ENCODE data around the gene B4GALT1. TPM values are rescaled to one million over a fixed set of nuclear protein-coding genes. Genes with fewer than 3 reads are reported as not detected.
A peak's percentile ranks its signal among the peaks of the same experiment; 100 is the strongest.

The B4GALT1 gene
- total and polyA plus RNA-seq, 4 donors: 27.2 to 130 (median 86.2) TPM

DNA sequence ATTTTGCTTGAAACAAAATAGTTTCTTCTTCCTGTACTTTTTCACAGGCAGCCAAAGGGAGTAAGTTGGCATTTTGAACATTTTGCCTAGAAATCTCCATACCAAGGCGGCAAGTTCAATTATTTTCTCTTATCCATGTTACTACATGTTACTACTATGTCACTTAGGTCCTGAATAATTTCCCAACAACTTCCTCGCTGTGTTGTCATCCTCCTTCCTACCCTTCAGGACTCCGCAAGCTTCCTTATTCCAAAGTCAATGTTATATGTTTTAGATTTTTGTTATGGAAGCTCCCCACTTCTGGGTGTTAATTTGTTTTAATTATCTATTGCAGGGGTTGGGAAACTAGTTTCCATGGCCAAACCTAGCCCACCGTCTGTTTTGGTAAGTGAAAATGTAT is 9.9 kb upstream of the B4GALT1 start:
- Histone ChIP-seq H3K36me3 (ENCODE audit: control insufficient read depth in 4 of 4, insufficient read depth in 4 of 4, low read length in 4 of 4) (no peaks in the 10 kb centered on the region), H3K27me3 (ENCODE audit: control insufficient read depth in 3 of 3, insufficient read depth in 3 of 3, low read length in 2 of 3) (no peaks in the 10 kb centered on the region), H3K27ac (ENCODE audit: low read depth in 1 of 2, low read length in 1 of 2) (no peak overlapping the region), H3K9ac (ENCODE audit: insufficient read depth in 1 of 2, low read length in 2 of 2) (no peak overlapping the region), H3K4me3 (no peak overlapping the region), H3K4me1 (ENCODE audit: control insufficient read depth in 5 of 5, insufficient read depth in 5 of 5, low read length in 5 of 5) (peaks cover 0 to 5% (median 0%) of the 10 kb centered on the region in 5 donors), H3K9me3 (ENCODE audit: control insufficient read depth in 4 of 4, insufficient read depth in 3 of 4, low read length in 3 of 4) (no peaks in the 10 kb centered on the region)
- WGBS, 2 donors: 59 to 80% methylated on average over 4 of the region's 4 CpGs
- DNase-seq: no peak
- ATAC-seq (ENCODE audit: insufficient read depth, low FRiP score): no peak
- TF ChIP-seq, protein P1, sequence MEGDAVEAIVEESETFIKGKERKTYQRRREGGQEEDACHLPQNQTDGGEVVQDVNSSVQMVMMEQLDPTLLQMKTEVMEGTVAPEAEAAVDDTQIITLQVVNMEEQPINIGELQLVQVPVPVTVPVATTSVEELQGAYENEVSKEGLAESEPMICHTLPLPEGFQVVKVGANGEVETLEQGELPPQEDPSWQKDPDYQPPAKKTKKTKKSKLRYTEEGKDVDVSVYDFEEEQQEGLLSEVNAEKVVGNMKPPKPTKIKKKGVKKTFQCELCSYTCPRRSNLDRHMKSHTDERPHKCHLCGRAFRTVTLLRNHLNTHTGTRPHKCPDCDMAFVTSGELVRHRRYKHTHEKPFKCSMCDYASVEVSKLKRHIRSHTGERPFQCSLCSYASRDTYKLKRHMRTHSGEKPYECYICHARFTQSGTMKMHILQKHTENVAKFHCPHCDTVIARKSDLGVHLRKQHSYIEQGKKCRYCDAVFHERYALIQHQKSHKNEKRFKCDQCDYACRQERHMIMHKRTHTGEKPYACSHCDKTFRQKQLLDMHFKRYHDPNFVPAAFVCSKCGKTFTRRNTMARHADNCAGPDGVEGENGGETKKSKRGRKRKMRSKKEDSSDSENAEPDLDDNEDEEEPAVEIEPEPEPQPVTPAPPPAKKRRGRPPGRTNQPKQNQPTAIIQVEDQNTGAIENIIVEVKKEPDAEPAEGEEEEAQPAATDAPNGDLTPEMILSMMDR (IDR thresholded peaks at IDR 0.05; ENCODE audit: control extremely low read depth, extremely low read depth): no peak

DNA sequence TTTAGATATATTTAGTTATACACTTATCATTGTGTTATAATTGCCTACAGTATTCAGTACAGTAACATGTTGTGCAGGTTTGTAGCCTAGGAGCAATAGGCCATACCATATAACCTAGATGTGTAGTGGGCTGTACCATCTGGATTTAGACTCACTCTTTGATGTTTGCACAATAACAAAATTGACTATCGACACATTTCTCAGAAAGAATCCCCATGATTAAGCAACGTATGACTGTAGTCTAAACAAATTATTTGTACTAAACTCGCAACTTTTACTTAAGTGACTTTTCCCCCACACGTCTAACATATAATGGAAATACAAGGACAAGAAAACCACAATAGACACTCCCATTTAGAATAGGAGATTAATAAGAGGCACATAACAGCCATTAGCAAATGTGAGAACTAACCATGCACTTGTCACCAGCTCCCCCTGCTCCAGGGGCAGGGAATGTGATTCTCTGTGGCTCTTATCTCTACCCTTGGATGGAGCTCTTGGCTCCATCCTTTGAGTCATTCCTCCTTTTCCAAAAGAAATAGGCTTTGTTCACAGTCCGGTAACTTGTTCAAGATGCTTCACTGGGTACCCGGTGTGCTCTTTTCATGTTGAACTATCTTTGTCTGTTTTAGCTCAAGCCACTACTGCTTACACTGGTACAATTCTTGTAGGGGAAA is 8.7 kb upstream of the B4GALT1 start:
- TF ChIP-seq, protein P1 (IDR thresholded peaks at IDR 0.05; ENCODE audit: control extremely low read depth, extremely low read depth): no peak
- DNase-seq (no peak), ATAC-seq (ENCODE audit: insufficient read depth, low FRiP score) (no peak)
- Histone ChIP-seq H3K9me3 (ENCODE audit: control insufficient read depth in 4 of 4, insufficient read depth in 3 of 4, low read length in 3 of 4) (no peaks in the 10 kb centered on the region), H3K4me1 (ENCODE audit: control insufficient read depth in 5 of 5, insufficient read depth in 5 of 5, low read length in 5 of 5) (peaks cover 0 to 7% (median 1%) of the 10 kb centered on the region in 5 donors), H3K4me3 (no peak overlapping the region), H3K36me3 (ENCODE audit: control insufficient read depth in 4 of 4, insufficient read depth in 4 of 4, low read length in 4 of 4) (no peaks in the 10 kb centered on the region), H3K9ac (ENCODE audit: insufficient read depth in 1 of 2, low read length in 2 of 2) (no peak overlapping the region), H3K27me3 (ENCODE audit: control insufficient read depth in 3 of 3, insufficient read depth in 3 of 3, low read length in 2 of 3) (no peaks in the 10 kb centered on the region), H3K27ac (ENCODE audit: low read depth in 1 of 2, low read length in 1 of 2) (no peak overlapping the region)
- 79 to 83% methylated on average over 6 of the region's 6 CpGs for WGBS, 2 donors

DNA sequence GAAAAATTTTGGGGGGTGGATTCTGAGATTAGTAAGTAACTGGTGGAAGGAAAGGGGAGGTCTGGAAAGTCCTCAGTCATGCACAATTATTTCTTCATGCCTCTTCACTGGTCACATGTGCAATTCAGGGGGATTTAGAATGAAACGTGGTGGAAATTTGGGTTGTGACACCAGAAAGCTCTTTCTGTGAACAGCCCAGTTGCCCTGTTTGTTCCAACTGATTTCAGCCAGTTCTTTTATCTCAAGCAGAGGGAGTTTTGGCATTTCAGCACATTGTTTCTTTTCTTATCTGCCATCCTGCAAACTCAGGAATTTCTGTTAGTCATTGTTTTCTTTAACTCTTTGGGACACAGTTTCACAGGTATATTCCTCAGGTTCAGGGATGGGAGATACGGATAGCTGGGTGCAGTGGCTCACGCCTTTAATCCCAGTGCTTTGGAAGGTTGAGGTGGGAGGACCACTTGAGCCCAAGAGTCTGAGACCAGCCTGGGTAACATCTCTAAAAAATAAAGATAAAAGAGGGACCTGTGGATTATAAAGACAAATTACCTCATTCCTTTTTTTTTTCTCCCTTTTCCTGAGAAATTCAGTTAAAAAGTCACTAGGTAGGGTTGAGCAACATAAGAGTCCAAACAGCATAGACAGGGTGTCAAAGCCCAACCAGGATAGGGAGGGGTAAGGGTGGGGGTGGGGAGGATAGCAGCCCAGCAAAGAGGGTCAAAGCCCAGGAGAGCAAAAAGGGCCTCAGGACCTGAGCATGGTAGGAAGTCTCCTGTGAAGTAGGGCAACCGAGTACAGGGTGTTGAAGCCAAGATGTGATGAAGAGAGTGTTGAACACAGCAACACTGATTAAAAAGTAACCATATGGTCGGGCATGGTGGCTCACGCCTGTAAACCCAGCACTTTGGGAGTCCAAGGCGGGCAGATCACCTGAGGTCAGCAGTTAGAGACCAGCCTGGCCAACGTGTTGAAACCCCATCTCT is 5.4 kb upstream of the B4GALT1 start:
- Histone ChIP-seq H3K4me1 (ENCODE audit: control insufficient read depth in 5 of 5, insufficient read depth in 5 of 5, low read length in 5 of 5) (peaks cover 0 to 7% (median 7%) of the 10 kb centered on the region in 5 donors), H3K9ac (ENCODE audit: insufficient read depth in 1 of 2, low read length in 2 of 2) (no peak overlapping the region), H3K27ac (ENCODE audit: low read depth in 1 of 2, low read length in 1 of 2) (peak overlapping the region in 1 of 2 donors; percentile 56), H3K36me3 (ENCODE audit: control insufficient read depth in 4 of 4, insufficient read depth in 4 of 4, low read length in 4 of 4) (no peaks in the 10 kb centered on the region), H3K9me3 (ENCODE audit: control insufficient read depth in 4 of 4, insufficient read depth in 3 of 4, low read length in 3 of 4) (no peaks in the 10 kb centered on the region), H3K27me3 (ENCODE audit: control insufficient read depth in 3 of 3, insufficient read depth in 3 of 3, low read length in 2 of 3) (no peaks in the 10 kb centered on the region), H3K4me3 (no peak overlapping the region)
- 76 to 80% methylated on average over 8 of the region's 8 CpGs for WGBS, 2 donors
- DNase-seq (peak in 1 of 3 donors; percentile 39), ATAC-seq (ENCODE audit: insufficient read depth, low FRiP score) (no peak)
- TF ChIP-seq, protein P1 (IDR thresholded peaks at IDR 0.05; ENCODE audit: control extremely low read depth, extremely low read depth): no peak
